Dermis microvascular lymphatic vessel endothelial cell (primary cell): ENCODE measurements around the gene ADAMTS13. TPM values are rescaled to one million over a fixed set of nuclear protein-coding genes. Genes with fewer than 3 reads are reported as not detected.

Source experiments
- DNase-seq, 2 donors: peaks; one replicate each; pipeline versions ENCODE4 v3.0.0 to v3.0.0-alpha.2; 2010; ENCODE audit warnings: low read depth in 2 of 2
- total RNA-seq: library from RNA; depleted of rRNA; stranded (reverse); fragments of >200 nt; gene quantifications from 2 replicates; pipeline ENCODE4 v1.2.1, GENCODE V29; 2014

Gene ADAMTS13
- total RNA-seq, 1 donor from 2014 or later = 0.39 TPM

GRCh38 chr9:133489253-133490190 lies 67.4 kb downstream of the ADAMTS13 start:
- no peak for DNase-seq

GRCh38 chr9:133490201-133490681 lies 68.1 kb downstream of the ADAMTS13 start:
- no peak for DNase-seq

GRCh38 chr9:133490865-133491655 lies 68.9 kb downstream of the ADAMTS13 start:
- DNase-seq = no peak

- no peak for DNase-seq
Measured at GRCh38 chr9:133491656-133491925, 69.4 kb downstream of the ADAMTS13 start.

- peak in 1 of 2 donors; percentile 37 for DNase-seq
Measured at GRCh38 chr9:133492061-133493021, 70.2 kb downstream of the ADAMTS13 start.

GRCh38 chr9:133493428-133493827 lies 71.3 kb downstream of the ADAMTS13 start:
- DNase-seq = no peak

- DNase-seq = no peak
Measured at GRCh38 chr9:133493845-133494540, 71.8 kb downstream of the ADAMTS13 start.

GRCh38 chr9:133494636-133495326 lies 72.6 kb downstream of the ADAMTS13 start:
- DNase-seq = no peak

GRCh38 chr9:133495327-133496293 lies 73.4 kb downstream of the ADAMTS13 start:
- DNase-seq = no peak

- DNase-seq = no peak
Measured at GRCh38 chr9:133496861-133497842, 75.0 kb downstream of the ADAMTS13 start.

- DNase-seq = no peak
Measured at GRCh38 chr9:133499132-133499891, 77.1 kb downstream of the ADAMTS13 start.

- DNase-seq = no peak
Measured at GRCh38 chr9:133499892-133500270, 77.7 kb downstream of the ADAMTS13 start.

- DNase-seq = no peak
Measured at GRCh38 chr9:133502112-133502511, 79.9 kb downstream of the ADAMTS13 start.

- no peak for DNase-seq
Measured at GRCh38 chr9:133505186-133505830, 83.1 kb downstream of the ADAMTS13 start.

GRCh38 chr9:133505901-133506652 lies 83.9 kb downstream of the ADAMTS13 start:
- no peak for DNase-seq

GRCh38 chr9:133506653-133507038 lies 84.5 kb downstream of the ADAMTS13 start:
- peak in 1 of 2 donors; percentile 28 for DNase-seq
